GM12878 (cell line): ENCODE measurements around the gene DNMT3A. TPM values are rescaled to one million over a fixed set of nuclear protein-coding genes. Genes with fewer than 3 reads are reported as not detected.

Experiments
- ATAC-seq: fragments of 200-7000 bp; cut with Tn5 transposase; 3 replicates; pipeline ENCODE4 v1.9.1; 2020; ENCODE audit warnings: mild to moderate bottlenecking, moderate library complexity
- BruUV-seq: library from RNA; stranded (reverse); fragments of 400-500 nt; replicated peaks from 2 replicates; lab custom pipeline; 2021; lab: Mats Ljungman, UMichigan
- CTCF ChIA-PET: fragments of 300-600 bp; sonication (Branson Sonifier 250); formaldehyde crosslinking; extraction: SDS; loops from one replicate; lab custom pipeline; 2021; ENCODE audit warnings: inconsistent platforms; lab: Yijun Ruan, JAX
- POLR2A ChIA-PET: fragments of 350-600 bp; formaldehyde crosslinking; extraction: SDS; loops from one replicate; lab custom pipeline; 2021; ENCODE audit warnings: inconsistent platforms; lab: Charles Lee
- RAD21 ChIA-PET: fragments of 300-600 bp; sonication (Branson Sonifier 250); formaldehyde crosslinking; loops from one replicate; lab custom pipeline; 2023; ENCODE audit warnings: antibody characterized with exemption; ENCODE audit not compliant: unreplicated experiment; lab: Charles Lee
- SMC1A ChIA-PET: fragments of 300-600 bp; sonication (Branson Sonifier 250); formaldehyde crosslinking; loops from one replicate; lab custom pipeline; 2023; ENCODE audit not compliant: unreplicated experiment, uncharacterized antibody; lab: Charles Lee
- DNase-seq: peaks from one replicate; pipeline ENCODE4 v3.0.0-alpha.2; 2011; ENCODE audit warnings: low read depth, low spot score
- FAIRE-seq: peaks from 3 replicates; lab custom pipeline; 2011; peaks lifted over from hg19 to GRCh38; lab: Jason Lieb, UNC
- H2AFZ ChIP-seq: 2 replicates; pipeline ENCODE4 v1.6.0; 2011; ENCODE audit warnings: low read depth, low read length, control low read depth; ENCODE audit not compliant: control insufficient read depth
- H3K27ac ChIP-seq: 2 replicates; pipeline ENCODE4 v1.5.1; 2011; ENCODE audit warnings: control low read depth; ENCODE audit not compliant: control insufficient read depth, insufficient read depth
- H3K27me3 ChIP-seq, 2 experiments: replicated peaks in 1 of 2; 2 replicates each; pipeline versions ENCODE4 v1.6.0 to v1.6.1; 2011; ENCODE audit warnings: low read length in 1 of 2; ENCODE audit not compliant: control insufficient read depth in 2 of 2, insufficient read depth in 2 of 2
- H3K36me3 ChIP-seq, 2 experiments: 2 replicates each; pipeline ENCODE4 v1.5.1; 2011; ENCODE audit warnings: low read length in 1 of 2; ENCODE audit not compliant: control insufficient read depth in 2 of 2, insufficient read depth in 2 of 2
- H3K4me1 ChIP-seq: 2 replicates; pipeline ENCODE4 v1.6.1; 2011; ENCODE audit warnings: mild to moderate bottlenecking, low read length, moderate library complexity, mixed read lengths; ENCODE audit not compliant: control insufficient read depth, insufficient read depth
- H3K4me2 ChIP-seq: 2 replicates; pipeline ENCODE4 v1.6.0; 2011; ENCODE audit warnings: control low read depth; ENCODE audit not compliant: control insufficient read depth, insufficient read depth
- H3K4me3 ChIP-seq: fragments of 200-600 bp; sonication (generic); 2 replicates; pipeline ENCODE4 v1.5.1; 2016
- H3K79me2 ChIP-seq: 2 replicates; pipeline ENCODE4 v1.6.0; 2011; ENCODE audit warnings: low read length; ENCODE audit not compliant: control insufficient read depth, insufficient read depth
- H3K9ac ChIP-seq: 2 replicates; pipeline ENCODE4 v1.8.0; 2011; ENCODE audit warnings: low read length, control low read depth, mixed read lengths; ENCODE audit not compliant: control insufficient read depth, insufficient read depth
- H3K9me3 ChIP-seq: replicated peaks from 3 replicates; pipeline ENCODE4 v1.5.1; 2011; ENCODE audit warnings: mild to moderate bottlenecking, low read length; ENCODE audit not compliant: control insufficient read depth, insufficient read depth
- H4K20me1 ChIP-seq: 2 replicates; pipeline ENCODE4 v1.6.0; 2011; ENCODE audit not compliant: control insufficient read depth, insufficient read depth
- ATF7 ChIP-seq: fragments of 450-650 bp; IDR thresholded peaks from 2 replicates; pipeline ENCODE4 v1.6.1; 2016; ENCODE audit warnings: low read depth, mild to moderate bottlenecking
- CHD4 ChIP-seq: fragments of 200-600 bp; sonication (generic); IDR thresholded peaks from 2 replicates; pipeline ENCODE4 v1.6.1; 2016; ENCODE audit warnings: mild to moderate bottlenecking
- IRF4 ChIP-seq: IDR thresholded peaks from 2 replicates; pipeline ENCODE4 v1.6.1; 2011; ENCODE audit warnings: low read depth, low read length
- JUND ChIP-seq: IDR thresholded peaks from 2 replicates; pipeline ENCODE4 v1.6.1; 2012; ENCODE audit warnings: low read depth, mild to moderate bottlenecking, low read length, improper control_type of control experiment, moderate library complexity
- KAT2A ChIP-seq: conservative IDR thresholded peaks from 2 replicates; pipeline ENCODE4 v1.6.1; 2011; ENCODE audit warnings: low read depth, low read length; ENCODE audit not compliant: control insufficient read depth
- POLR2A ChIP-seq: IDR thresholded peaks from 2 replicates; pipeline ENCODE4 v1.6.1; 2011; ENCODE audit warnings: low read depth, mild to moderate bottlenecking, low read length
- POLR2AphosphoS5 ChIP-seq: IDR thresholded peaks from 2 replicates; pipeline ENCODE4 v1.6.1; 2011; ENCODE audit warnings: mild to moderate bottlenecking, low read length, inconsistent platforms
- RCOR1 ChIP-seq: conservative IDR thresholded peaks from 2 replicates; pipeline ENCODE4 v1.6.1; 2012; ENCODE audit warnings: low read depth, low read length, improper control_type of control experiment
- SIN3A ChIP-seq: IDR thresholded peaks from 2 replicates; pipeline ENCODE4 v1.6.1; 2012; ENCODE audit warnings: low read depth, low read length, improper control_type of control experiment
- TCF12 ChIP-seq: IDR thresholded peaks from 2 replicates; pipeline ENCODE4 v1.6.1; 2011; ENCODE audit warnings: low read depth, mild to moderate bottlenecking, low read length
- TCF3 ChIP-seq: IDR thresholded peaks from 2 replicates; pipeline ENCODE4 v1.6.1; 2012; ENCODE audit warnings: low read depth, mild to moderate bottlenecking, low read length, borderline replicate concordance; ENCODE audit not compliant: insufficient read depth
- ZNF207 ChIP-seq: fragments of 450-650 bp; IDR thresholded peaks from 2 replicates; pipeline ENCODE4 v1.6.1; 2014; ENCODE audit warnings: antibody characterized with exemption, mild to moderate bottlenecking, borderline replicate concordance
- ZNF687 ChIP-seq: fragments of 450-650 bp; IDR thresholded peaks from 2 replicates; pipeline ENCODE4 v1.6.1; 2017; ENCODE audit warnings: mild to moderate bottlenecking, moderate library complexity
- WGBS: methylation state at CpG from one replicate; pipeline ENCODE4 v1.1.6; 2016; ENCODE audit warnings: low lambda C conversion rate; ENCODE audit not compliant: insufficient replicate concordance, insufficient coverage; ENCODE audit errors: missing lambda C conversion rate; 5-methylcytosine and 5-hydroxymethylcytosine counted together
- in situ Hi-C: fragments of 300-500 bp; cut with MboI; formaldehyde crosslinking; loops from 9 replicates; pipeline ENCODE4 v1.14.3; 2018; ENCODE audit warnings: mixed read lengths
- intact Hi-C: fragments of 100-400 bp; cut with micrococcal nuclease; formaldehyde crosslinking; loops from one replicate; pipeline ENCODE4 v1.14.2; 2022; ENCODE audit not compliant: unreplicated experiment
- polyA plus RNA-seq, 11 experiments: library from polyadenylated mRNA; depleted of rRNA in 4 of 11; unstranded in 6 of 11; stranded (reverse) in 5 of 11; fragments of >200 nt; fragmentation: Nextera tagmentation in 4 of 11; fragmentation: Illumina TruSeq in 1 of 11; extraction: Ambion mirVana in 4 of 11; extraction: Trizol in 1 of 11; gene quantifications; 1 replicate in 1 of 11; 2 replicates in 10 of 11; pipeline versions ENCODE4 v1.2.1 to v1.2.3, GENCODE V29; 2011 to 2016; ENCODE audit warnings: inconsistent platforms in 2 of 11, missing spikeins in 2 of 11, low read depth in 1 of 11
- total RNA-seq, 4 experiments: library from RNA; depleted of rRNA in 3 of 4; stranded (reverse); fragments of >200 nt in 3 of 4; fragmentation: Illumina TruSeq in 1 of 4; extraction: Trizol in 1 of 4; gene quantifications; 2 replicates each; pipeline versions ENCODE4 v1.2.1 to v1.2.3, GENCODE V29; 2013 to 2021
- TF ChIP-seq, protein P1 (sequence below): fragments of 450-650 bp; IDR thresholded peaks from 2 replicates; pipeline ENCODE4 v1.6.1; 2017; ENCODE audit warnings: mild to moderate bottlenecking, moderate library complexity

The DNMT3A gene
- total and polyA plus RNA-seq, 10 of the 15 experiments (the other 5 are each of a cell fraction or from before 2014, with no cell fraction given) = 7.4 to 51.6 (median 17.4) TPM

GRCh38 chr2:25247792-25248512 is 93.8 kb downstream of the DNMT3A start (continued):
- TF ChIP-seq, protein P1, sequence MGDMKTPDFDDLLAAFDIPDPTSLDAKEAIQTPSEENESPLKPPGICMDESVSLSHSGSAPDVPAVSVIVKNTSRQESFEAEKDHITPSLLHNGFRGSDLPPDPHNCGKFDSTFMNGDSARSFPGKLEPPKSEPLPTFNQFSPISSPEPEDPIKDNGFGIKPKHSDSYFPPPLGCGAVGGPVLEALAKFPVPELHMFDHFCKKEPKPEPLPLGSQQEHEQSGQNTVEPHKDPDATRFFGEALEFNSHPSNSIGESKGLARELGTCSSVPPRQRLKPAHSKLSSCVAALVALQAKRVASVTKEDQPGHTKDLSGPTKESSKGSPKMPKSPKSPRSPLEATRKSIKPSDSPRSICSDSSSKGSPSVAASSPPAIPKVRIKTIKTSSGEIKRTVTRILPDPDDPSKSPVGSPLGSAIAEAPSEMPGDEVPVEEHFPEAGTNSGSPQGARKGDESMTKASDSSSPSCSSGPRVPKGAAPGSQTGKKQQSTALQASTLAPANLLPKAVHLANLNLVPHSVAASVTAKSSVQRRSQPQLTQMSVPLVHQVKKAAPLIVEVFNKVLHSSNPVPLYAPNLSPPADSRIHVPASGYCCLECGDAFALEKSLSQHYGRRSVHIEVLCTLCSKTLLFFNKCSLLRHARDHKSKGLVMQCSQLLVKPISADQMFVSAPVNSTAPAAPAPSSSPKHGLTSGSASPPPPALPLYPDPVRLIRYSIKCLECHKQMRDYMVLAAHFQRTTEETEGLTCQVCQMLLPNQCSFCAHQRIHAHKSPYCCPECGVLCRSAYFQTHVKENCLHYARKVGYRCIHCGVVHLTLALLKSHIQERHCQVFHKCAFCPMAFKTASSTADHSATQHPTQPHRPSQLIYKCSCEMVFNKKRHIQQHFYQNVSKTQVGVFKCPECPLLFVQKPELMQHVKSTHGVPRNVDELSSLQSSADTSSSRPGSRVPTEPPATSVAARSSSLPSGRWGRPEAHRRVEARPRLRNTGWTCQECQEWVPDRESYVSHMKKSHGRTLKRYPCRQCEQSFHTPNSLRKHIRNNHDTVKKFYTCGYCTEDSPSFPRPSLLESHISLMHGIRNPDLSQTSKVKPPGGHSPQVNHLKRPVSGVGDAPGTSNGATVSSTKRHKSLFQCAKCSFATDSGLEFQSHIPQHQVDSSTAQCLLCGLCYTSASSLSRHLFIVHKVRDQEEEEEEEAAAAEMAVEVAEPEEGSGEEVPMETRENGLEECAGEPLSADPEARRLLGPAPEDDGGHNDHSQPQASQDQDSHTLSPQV = no peak
- no peak for TF ChIP-seq CHD4
- TF ChIP-seq ATF7 = no peak
- TF ChIP-seq, all 136 proteins: peak for 0

DNA sequence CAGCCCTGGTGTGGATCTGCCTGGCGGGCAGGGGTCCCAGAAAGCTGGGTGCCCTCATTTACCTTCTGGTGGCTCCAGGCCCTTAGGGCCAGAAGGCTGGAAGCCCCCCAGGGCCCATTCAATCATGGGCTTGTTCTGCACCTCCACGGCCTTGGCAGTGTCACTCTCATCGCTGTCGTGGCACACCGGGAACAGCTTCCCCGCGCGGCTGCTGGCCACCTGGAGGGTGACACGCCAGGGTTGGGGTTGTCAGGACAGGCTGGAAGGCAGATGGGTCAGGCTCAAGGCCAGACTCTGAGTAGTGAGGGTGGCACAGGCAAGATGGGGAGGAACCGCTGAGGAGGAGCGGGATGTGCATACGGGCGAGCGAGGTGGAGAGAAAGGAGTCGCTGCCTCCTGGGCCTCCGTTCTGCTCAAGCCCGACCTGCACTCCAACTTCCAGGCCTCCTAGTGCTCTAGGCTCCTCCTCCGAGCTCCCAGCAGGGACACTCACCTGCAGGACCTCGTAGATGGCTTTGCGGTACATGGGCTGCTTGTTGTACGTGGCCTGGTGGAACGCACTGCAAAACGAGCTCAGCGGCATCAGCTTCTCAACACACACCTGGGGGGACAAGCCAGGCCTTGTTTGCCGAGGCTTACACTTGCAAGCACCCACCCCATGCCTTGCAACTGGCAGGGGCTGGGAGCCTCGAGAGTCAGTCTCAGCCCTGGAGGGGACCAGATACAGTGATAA is 95.0 kb downstream of the DNMT3A start:
- H3K4me1 ChIP-seq = peaks cover 10% of the 10 kb centered on the region
- no peaks in the 10 kb centered on the region for H3K9me3 ChIP-seq
- ChIA-PET CTCF (interaction anchor here (1.1 kb wide), 1 partner anchor 50 kb away, joined by 3 read pairs; no protein-coding TSS in a partner anchor), POLR2A (interaction anchor here (1.2 kb wide), 1 partner anchor 19 kb away, joined by 3 read pairs; no protein-coding TSS in a partner anchor), RAD21 (no interaction called here), SMC1A (interaction anchor here (1.0 kb wide), 1 partner anchor 11 kb away, joined by 5 read pairs; no protein-coding TSS in a partner anchor)
- no peak for ATAC-seq
- in situ Hi-C loops = no loop called here
- no peaks in the 10 kb centered on the region for H4K20me1 ChIP-seq
- intact Hi-C loops = no loop called here
- no peak overlapping the region for H2AFZ ChIP-seq
- H3K4me3 ChIP-seq = no peak overlapping the region
- peaks cover 12% of the 10 kb centered on the region for H3K79me2 ChIP-seq
- no peak for DNase-seq
- no peak overlapping the region for H3K9ac ChIP-seq
- H3K4me2 ChIP-seq = no peak overlapping the region
- H3K36me3 ChIP-seq = peaks cover 13 to 38% of the 10 kb centered on the region in 2 experiments
- WGBS = 90% methylated on average over 23 of the region's 26 CpGs
- no peak overlapping the region for H3K27ac ChIP-seq
- no TSS peak for BruUV-seq
- FAIRE-seq = no peak
- no peaks in the 10 kb centered on the region for H3K27me3 ChIP-seq
- TF ChIP-seq SIN3A = no peak
- TF ChIP-seq ZNF207 = no peak
- no peak for TF ChIP-seq TCF12
- no peak for TF ChIP-seq KAT2A
- TF ChIP-seq POLR2A = no peak
- no peak for TF ChIP-seq RCOR1
- no peak for TF ChIP-seq IRF4
- TF ChIP-seq JUND = no peak
- TF ChIP-seq POLR2AphosphoS5 = no peak
- TF ChIP-seq TCF3 = no peak
- TF ChIP-seq ZNF687 = no peak
